Measurements from ENCODE around the gene CASQ1.

The CASQ1 gene

DNA sequence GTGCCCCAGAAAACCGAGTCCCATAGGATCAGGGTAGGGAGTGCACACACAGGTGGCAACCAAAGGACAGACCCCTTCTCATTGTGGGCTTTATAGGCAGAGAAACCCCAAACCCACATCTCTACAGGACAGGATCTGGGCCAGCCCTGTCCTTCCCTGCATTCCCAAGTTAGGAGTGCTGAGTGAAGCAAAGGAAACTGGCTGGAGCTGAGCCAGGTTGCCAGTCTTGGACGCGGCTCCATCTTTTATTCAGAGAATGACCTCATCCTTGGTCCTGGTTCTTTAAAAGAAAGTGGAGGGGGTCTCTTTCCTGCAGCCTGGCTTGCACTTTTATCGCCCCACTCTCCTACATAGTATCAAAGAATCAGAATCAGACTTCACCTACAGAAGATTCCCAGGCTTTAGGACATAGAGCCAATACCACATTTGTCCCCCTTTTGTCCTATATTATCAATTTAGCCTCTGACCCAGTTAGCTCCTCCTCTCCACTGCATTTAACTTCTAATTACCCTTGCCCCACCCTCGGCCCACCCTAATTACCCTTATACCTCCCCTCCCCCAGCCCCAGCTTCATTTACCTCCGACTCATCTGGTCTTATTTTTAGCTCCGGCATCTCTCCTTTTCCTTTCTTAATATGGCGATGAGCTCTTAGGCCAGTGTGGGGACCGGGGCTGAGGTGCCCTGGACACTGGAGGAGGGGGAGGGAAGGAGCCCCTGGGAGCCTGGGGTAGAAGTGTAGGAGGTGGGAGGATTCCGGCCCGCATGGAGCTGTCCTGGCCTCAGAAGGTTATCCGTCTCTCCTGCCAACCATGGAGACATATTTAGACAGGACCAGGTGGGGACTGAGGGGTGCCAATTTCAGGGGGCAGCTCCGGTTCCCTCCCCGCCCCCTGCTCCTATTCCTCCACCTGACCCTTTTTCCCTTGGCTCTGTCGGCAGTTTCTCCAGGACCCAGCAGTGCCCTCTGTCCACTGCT, at the start of gene CASQ1:
TSS of gene CASQ1 (plus strand) at position 927 of the 977 bp plus-strand sequence. CDS start 177 bp downstream, outside the sequence.
- DNase-seq (ENCODE audit: low spot score): no peak

DNA sequence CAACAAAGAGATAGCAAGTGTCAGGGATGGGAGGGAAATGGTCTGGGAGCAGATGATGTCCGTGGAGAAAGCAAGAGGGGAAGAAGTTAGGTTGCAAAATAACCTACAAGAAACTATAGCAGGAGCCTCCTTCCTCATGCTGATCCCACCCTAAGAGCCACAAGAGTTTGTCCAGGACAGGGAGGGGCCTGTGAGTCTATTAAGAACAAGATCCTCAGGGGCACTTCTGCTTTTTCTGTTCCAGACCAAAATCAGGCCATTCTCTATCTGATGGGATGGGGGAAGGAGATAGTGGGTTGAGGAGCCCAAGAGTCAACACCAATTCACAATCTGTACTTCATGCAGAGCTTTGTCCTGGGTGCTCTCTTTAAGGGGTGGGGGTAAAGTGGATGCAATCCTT, 46.7 kb upstream of the CASQ1 start:
- DNase-seq (ENCODE audit: low spot score): no peak

DNA sequence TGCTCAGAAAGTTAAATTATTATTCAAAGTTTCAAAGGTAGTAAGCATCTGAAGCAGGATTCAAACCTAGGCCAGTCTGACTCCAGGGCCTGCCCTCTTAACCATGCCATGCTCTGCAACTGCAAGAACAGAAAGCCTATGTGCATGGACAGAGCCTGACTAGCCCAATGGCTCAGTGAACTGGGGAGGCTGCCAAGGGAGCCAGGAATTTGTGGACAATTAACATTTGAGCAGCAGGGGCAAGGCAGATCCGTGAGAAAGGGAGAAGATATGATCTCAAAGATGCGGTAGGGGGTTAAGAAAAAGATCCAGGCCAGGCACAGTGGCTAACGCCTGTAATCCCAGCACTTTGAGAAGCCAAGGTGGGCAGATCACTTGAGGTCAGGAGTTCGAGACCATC, 45.5 kb upstream of the CASQ1 start:
- no peak for DNase-seq (ENCODE audit: low spot score)

DNA sequence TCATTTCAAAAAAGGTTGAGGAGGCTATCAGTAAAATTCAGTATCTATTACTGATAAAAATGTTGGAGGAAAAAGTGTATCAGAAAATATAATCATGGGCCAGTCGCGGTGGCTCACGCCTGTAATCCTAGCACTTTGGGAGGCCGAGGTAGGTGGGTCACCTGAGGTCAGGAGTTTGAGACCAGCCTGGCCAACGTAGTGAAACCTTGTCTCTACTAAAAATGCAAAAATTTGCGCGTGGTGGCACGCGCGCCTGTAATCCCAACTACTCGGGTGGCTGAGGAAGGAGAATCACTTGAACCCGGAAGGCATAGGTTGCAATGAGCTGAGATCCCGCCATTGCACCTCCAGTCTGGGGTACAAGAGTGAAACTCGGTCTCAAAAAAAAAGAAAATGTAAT, 44.3 kb upstream of the CASQ1 start:
- no peak for DNase-seq (ENCODE audit: low spot score)

DNA sequence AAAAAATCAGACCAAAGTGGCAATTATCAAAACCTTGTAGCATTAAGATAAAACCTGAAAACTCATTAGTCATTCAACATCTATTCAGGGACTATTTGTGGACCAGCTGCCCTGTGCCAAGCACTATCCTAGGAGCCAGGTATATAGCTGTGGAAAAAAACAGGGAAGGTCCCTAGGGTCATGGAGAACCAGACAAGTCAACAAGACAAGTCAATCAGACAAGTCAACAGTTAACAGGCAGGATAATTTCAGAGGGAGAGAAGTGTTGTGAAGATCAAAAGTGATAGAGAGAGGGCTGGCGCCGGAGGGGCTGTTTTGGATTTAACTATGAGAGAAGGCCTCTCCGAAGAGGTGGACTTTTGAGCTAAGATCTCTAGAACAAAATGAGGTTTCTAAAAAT, 42.3 kb upstream of the CASQ1 start:
- DNase-seq (ENCODE audit: low spot score): no peak

DNA sequence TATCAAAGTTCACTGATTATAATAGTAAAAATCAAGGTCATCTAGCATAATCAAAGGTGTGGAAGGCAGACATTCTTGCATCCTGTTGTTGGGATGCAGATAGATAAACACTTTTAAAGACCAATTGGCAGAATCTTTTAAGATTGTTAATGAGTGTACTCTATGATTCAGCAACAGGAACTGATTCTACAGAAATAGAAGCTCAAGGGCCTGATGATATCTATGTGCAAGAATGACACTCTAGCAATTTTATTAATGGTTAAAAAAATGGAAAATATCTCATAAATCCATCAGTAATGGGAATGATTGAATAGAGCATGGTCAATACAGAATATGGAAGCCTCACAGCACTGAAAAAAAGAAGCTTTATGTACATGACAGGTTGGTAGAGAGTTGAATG, 41.1 kb upstream of the CASQ1 start:
- DNase-seq (ENCODE audit: low spot score): no peak

DNA sequence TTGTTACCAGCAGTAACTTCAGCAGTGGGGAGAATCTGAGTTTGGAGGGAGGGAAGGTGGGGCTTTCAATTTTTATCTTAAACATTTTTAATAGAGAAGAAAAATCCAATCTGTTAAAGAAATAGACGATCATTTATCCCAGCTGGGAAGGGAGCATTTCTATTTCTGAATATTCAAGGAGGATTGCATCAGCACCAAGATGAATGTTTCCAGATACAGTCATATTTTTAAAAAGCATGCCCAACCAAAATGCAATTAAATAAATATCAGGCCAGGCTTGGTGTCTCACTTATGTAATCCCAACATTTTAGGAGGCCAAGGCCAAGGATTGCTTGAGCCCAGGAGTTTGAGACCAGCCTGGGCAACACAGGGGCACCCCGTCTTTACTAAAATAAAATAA, 40.7 kb upstream of the CASQ1 start:
- DNase-seq (ENCODE audit: low spot score): no peak

DNA sequence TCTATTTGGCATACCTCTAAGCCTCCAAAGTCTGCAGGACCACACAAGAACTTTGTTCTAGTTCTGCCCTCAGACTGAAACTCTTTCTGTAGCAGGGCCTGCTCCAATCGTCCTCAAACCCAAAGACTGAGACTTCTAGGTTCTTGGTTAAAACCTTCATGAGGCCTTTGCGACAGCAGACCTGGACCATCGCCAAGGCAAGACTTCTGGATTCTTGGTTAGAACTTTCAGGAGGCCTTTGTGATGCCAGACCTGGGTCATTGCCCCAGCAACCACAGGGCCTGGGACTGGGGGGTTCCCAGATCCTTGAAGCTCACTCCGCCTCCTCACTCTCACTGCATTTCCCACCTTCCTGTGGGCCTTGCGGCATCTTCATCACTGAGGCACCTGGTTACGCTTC, 39.1 kb upstream of the CASQ1 start, which contains the start of gene ATP1A4:
TSS of gene ATP1A4 (plus strand) at position 301 of the 400 bp plus-strand sequence. CDS start 438 bp downstream, outside the sequence.
- DNase-seq (ENCODE audit: low spot score): no peak

DNA sequence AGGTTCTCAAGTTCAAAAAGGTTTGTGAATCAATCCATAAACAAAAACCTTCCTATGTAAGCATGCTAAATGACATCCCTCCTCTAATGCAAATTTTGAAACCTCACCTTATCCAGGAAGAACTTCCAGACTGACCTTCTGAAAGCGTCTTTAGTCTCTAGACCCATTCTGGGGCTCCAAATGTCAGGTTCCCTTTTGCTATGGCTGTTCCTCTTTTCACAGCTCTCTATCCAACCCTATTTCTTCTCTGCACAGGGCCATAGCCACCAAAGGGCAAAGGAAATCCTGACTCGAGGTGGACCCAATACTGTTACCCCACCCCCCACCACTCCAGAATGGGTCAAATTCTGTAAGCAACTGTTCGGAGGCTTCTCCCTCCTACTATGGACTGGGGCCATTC, 35.6 kb upstream of the CASQ1 start:
- no peak for DNase-seq (ENCODE audit: low spot score)

DNA sequence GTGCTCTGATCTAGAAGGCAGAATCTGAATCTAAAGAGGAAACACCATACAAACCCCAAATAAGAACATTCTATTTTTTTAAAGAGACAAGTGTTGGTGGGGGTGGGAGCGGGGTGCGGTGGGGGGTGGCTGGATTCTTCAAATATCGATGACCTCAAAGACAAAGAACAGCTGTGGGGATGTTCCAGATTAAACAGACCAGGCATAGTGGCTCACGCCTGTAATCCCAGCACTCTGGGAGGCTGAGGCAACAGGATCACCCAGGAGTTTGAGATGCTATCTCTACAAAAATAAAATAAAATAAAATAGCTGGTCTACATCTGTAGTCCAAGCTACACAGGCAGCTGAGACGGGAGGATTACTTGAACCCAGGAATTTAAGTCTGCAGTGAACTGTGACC, 34.0 kb upstream of the CASQ1 start:
- DNase-seq (ENCODE audit: low spot score): no peak

DNA sequence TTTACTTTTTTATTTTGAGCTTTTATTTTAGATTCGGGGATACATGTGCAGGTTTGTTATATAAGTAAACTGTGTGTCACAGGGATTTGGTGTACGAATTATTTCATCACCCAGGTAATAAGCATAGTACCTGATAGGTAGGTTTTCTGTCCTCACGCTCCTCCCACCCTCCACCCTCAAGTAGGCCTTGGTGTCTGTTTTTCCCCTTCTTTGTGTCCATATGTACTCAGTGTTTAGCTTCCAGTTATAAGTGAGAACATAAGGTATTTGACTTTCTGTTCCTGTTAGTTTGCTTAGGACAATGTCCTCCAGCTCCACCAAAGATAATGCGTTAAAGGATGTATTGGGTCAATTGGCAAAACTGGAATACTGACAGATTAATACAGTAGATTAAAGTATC, 33.2 kb upstream of the CASQ1 start:
- DNase-seq (ENCODE audit: low spot score): no peak

DNA sequence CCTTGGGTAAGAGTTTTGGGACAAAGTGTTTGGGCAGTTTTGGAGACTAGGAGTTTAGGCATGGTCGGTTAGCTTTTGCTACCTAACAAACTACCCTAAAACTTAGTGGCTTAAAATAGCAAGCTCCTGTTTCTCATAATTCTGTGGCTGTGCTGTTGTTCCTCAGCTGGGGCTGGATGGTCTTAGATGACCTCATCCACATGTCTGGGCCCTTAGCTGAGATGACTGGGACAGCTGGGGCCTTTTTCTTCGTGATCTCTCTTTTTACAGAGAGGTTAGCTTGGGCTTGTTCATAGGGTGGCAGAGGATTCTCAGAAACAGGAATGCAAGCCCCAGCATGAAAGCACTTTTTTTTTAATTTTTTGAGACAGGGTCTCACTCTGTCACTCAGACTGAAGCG, 32.3 kb upstream of the CASQ1 start:
- DNase-seq (ENCODE audit: low spot score): no peak

DNA sequence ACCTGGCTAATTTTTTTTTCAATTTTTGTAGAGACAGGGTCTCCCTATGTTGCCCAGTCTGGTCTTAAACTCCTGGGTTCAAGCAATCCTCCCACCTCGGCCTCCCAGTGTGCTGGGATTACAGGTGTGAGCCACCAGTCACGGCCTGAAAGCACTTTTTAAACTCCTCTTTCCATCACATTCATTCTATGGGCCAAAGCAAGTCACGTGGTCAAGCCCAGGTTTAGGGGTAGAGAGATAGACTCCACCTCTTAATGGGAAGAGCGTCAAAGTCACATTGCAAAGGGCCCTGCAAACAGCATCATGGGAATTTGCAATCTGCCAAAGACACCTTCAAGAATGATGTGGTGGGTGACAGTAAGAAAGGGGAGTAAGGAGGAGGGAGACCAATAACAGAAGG, 31.8 kb upstream of the CASQ1 start:
- DNase-seq (ENCODE audit: low spot score): no peak

DNA sequence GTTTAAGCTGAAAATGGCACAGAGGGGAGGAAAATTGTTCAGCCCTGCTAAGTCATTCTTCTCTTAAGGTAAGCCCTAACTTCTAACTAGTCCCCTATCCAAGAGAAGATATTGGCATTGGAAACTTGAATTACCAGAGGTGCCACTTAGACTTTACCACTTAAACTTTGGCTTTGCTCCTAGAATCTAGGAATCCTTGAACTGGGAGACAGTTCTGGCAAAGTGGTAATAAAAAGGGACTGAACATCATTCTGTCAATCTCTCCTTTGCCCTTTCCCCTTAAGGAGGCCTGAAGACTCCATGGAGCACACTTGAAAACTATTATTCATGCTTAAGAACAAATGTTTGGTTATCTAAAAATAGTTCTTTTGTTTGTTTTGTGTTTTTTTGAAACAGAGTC, 30.5 kb upstream of the CASQ1 start:
- no peak for DNase-seq (ENCODE audit: low spot score)

DNA sequence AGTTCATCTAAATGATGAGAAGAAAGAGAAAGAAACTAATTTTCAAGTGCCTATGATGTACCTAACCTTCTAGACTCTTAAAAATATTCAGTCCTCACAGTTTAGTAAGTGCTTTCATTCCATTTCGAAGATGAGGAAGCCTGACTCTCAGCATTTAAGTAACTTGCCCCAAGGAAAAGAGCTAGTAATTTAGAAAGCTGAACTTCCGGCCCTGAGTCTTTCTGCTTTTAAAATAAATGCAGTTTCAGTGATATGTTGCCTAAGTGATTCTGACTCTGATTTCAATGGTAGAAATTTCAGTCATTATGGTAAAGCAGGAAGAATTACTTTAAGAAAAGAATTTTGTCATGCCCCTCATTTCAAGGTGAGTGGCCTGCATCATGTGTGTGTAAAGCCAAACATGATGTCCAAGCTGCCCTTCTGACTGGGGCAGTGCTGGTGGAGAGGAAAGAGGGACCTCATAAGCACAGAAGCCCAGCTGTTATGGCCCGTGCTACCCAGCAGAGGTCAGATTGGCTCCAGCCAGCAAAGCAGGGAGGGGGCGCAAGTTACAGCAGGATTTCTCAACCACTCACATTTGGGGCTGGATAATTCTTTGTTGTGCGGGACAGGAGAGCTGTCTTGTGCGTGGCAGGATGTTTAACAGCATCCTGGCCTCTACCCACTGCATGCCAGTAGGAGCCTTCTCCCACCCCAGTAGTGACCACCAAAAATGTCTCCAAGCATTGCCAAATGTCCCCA, 28.2 kb upstream of the CASQ1 start:
- no peak for DNase-seq (ENCODE audit: low spot score)

DNA sequence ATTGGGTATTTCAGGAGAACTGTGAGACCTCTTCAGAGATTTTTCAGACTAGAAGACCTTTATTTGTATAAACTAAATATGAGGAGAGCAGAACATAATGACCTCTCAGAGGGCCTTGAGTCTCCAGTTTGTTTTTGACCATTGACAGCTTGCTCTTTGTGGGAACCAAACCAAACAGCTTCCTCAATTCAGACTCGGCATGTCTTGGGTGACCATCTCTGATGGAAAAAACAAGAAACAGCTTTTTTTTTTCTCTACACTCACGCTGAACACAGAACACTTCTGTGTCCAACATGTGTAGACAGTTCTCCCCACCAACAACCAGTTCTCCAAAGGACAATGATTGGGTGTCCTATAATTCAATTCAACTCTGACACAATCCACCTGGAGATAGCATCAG, 27.4 kb upstream of the CASQ1 start:
- DNase-seq (ENCODE audit: low spot score): no peak

DNA sequence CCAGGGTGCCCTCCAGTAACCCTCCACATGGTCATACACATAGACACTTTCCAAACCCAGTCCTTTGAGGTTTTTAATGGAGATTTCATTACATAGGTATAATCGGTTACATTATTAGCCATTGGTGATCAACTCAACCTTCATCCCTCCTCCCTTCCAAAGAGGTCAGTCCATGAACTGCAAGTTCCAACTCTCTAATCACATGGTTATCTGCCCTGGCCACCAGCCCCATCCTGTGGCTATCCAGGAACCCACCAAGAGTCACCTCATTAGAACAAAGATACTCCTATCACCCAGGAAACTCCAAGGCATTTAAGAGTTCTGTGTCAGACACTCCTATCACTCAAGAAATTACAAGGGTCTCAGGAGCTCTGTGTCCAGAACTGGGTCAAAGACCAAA, 26.8 kb upstream of the CASQ1 start:
- DNase-seq (ENCODE audit: low spot score): no peak

DNA sequence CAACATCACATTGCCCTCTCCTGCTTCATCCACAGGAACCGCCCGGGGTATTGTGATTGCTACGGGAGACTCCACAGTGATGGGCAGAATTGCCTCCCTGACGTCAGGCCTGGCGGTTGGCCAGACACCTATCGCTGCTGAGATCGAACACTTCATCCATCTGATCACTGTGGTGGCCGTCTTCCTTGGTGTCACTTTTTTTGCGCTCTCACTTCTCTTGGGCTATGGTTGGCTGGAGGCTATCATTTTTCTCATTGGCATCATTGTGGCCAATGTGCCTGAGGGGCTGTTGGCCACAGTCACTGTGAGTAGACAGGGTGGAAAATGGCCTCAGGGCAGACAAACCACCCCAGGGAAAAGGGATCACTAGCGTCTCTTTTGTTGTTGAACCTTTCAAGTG, 26.3 kb upstream of the CASQ1 start:
- DNase-seq (ENCODE audit: low spot score): no peak

DNA sequence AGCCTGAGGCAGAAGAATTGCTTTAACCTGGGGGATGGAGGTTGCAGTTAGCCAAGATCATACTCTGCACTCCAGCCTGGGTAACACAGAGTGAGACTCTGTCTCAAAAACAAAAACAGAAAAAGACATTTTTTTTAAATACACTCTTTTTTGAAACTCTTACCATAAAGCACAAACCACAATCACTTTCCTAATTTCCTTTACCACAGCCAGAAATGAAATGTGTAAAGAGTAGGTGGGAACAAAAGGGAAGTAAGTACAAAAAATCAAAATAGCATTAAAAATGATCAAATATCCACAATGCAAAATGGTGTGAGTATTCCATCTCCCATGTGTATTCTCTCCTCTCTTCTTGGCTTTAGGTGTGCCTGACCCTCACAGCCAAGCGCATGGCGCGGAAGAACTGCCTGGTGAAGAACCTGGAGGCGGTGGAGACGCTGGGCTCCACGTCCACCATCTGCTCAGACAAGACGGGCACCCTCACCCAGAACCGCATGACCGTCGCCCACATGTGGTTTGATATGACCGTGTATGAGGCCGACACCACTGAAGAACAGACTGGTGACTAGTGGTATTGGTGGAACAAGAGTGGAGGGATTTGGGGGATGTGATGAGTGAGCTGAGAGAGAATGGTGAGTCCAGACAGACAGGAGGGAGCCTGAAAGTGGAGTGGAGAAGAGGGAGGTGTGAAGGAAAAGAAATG, 24.1 kb upstream of the CASQ1 start:
- DNase-seq (ENCODE audit: low spot score): no peak

DNA sequence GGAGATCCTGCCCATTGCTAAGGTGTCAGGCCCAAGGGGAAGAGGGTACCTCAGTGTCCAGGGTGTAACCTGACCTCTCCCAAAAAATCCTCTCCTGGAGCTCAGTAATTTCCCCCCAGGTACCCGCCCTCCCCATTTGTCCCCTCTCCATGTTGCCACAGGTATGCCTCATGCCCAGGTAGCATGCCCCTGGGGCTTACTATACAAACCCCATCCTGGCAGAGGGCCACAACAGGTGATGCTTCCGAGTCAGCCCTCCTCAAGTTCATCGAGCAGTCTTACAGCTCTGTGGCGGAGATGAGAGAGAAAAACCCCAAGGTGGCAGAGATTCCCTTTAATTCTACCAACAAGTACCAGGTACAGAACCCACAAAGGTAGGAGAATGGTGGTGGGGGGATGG, 23.3 kb upstream of the CASQ1 start:
- DNase-seq (ENCODE audit: low spot score): no peak

DNA sequence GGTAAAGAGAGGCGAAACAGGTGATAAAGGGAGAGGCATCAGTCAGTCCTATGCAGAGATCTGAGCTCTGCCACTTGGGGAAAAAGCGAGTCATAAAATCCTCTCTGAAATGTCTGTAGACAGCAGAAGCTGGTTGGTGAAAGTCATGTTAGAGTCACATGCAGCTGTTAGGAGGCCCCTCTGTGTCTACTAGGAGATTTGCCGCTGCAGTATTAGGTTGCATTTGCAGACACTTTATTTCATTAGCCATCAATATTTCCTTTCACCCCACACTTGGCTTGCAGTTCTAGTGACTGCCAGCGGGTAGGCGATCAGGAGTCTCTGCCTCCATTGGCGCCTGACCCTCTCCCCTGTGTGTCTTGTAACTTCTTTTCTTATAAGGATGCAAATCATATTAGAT, 22.8 kb upstream of the CASQ1 start:
- no peak for DNase-seq (ENCODE audit: low spot score)

DNA sequence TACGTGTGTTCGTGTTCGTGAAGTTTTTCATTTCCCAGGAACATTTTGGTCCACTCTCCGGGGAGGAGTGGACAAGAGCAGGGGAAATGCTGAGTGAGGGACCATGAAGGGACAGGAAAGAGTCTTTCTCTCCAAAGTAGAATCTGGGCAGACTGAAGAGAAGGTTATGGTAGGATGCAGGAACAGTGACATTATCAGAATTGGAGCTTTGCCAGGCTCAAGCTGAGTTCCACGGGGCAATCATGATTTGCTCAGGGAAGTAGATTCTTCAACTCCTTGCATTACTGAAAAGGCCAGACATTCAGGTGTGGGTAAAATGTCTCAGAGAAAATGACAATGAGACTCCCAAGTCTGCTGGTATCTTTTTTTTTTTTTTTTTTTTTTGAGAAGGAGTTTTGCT, 22.4 kb upstream of the CASQ1 start:
- DNase-seq (ENCODE audit: low spot score): no peak
